HepG2 (cell line): ENCODE data around the gene F8. TPM values are rescaled to one million over a fixed set of nuclear protein-coding genes. Genes with fewer than 3 reads are reported as not detected.

ENCODE experiments used
- BCLAF1 ChIP-seq: fragments of 450-650 bp; IDR thresholded peaks from 2 replicates; pipeline ENCODE4 v1.6.1; 2017; ENCODE audit warnings: mild to moderate bottlenecking
- EHMT2 ChIP-seq: fragments of 200-600 bp; sonication (generic); IDR thresholded peaks from 2 replicates; pipeline ENCODE4 v1.7.0; 2017; ENCODE audit warnings: antibody characterized with exemption, low read depth, low read length, borderline replicate concordance
- GTF2F1 ChIP-seq: fragments of 150-350 bp; IDR thresholded peaks from 2 replicates; pipeline ENCODE4 v1.6.1; 2014; ENCODE audit warnings: low read length
- HIC2 ChIP-seq: sonication (generic); formaldehyde crosslinking; IDR thresholded peaks from 2 replicates; pipeline ENCODE4 v1.9.0; 2022; ENCODE audit warnings: low read depth, missing genetic modification reagents
- HNRNPLL ChIP-seq: fragments of 200-400 bp; formaldehyde crosslinking; IDR thresholded peaks from 2 replicates; pipeline ENCODE4 v1.6.1; 2017; ENCODE audit warnings: mild to moderate bottlenecking, low read depth, low read length; ENCODE audit not compliant: poor library complexity, severe bottlenecking
- KAT8 ChIP-seq: IDR thresholded peaks from 2 replicates; pipeline ENCODE4 v1.6.1; 2016; ENCODE audit warnings: missing genetic modification reagents, missing compliant biosample characterization
- MED1 ChIP-seq: sonication (generic); formaldehyde crosslinking; IDR thresholded peaks from 2 replicates; pipeline ENCODE4 v1.4.0; 2020; ENCODE audit warnings: missing genetic modification reagents
- MTA3 ChIP-seq: sonication (generic); formaldehyde crosslinking; IDR thresholded peaks from 2 replicates; pipeline ENCODE4 v1.4.0; 2020; ENCODE audit warnings: missing genetic modification reagents
- NFRKB ChIP-seq: fragments of 450-650 bp; IDR thresholded peaks from 2 replicates; pipeline ENCODE4 v1.6.1; 2017
- PBX2 ChIP-seq: IDR thresholded peaks from 2 replicates; pipeline ENCODE4 v1.6.1; 2016; ENCODE audit warnings: control low read depth
- RFX1 ChIP-seq: fragments of 450-650 bp; IDR thresholded peaks from 2 replicates; pipeline ENCODE4 v1.6.1; 2017
- SATB2 ChIP-seq: sonication (generic); formaldehyde crosslinking; IDR thresholded peaks from 2 replicates; pipeline ENCODE4 v1.5.0; 2020; ENCODE audit warnings: missing genetic modification reagents
- SOX6 ChIP-seq, 2 experiments: fragments of 450-650 bp in 1 of 2; sonication (generic) in 1 of 2; formaldehyde crosslinking in 1 of 2; IDR thresholded peaks; 2 replicates each; pipeline versions ENCODE4 v1.4.0 to v1.6.1; 2017 to 2020; ENCODE audit warnings: antibody characterized with exemption in 1 of 2, mild to moderate bottlenecking in 1 of 2, missing genetic modification reagents in 1 of 2
- SSRP1 ChIP-seq: IDR thresholded peaks from 2 replicates; pipeline ENCODE4 v1.6.1; 2016; ENCODE audit warnings: control low read depth
- TAF1 ChIP-seq: sonication (generic); formaldehyde crosslinking; IDR thresholded peaks from 2 replicates; pipeline ENCODE4 v1.4.0; 2020; ENCODE audit warnings: missing genetic modification reagents
- XRCC5 ChIP-seq: fragments of 200-400 bp; formaldehyde crosslinking; optimal IDR thresholded peaks from 2 replicates; pipeline ENCODE3; 2017; ENCODE audit warnings: mild to moderate bottlenecking, low read length
- ZBTB7A ChIP-seq: sonication (generic); formaldehyde crosslinking; IDR thresholded peaks from 2 replicates; pipeline ENCODE4 v1.8.0; 2022; ENCODE audit warnings: mild to moderate bottlenecking, missing genetic modification reagents
- ZNF136 ChIP-seq: sonication (generic); formaldehyde crosslinking; IDR thresholded peaks from 2 replicates; pipeline ENCODE4 v1.8.1; 2022; ENCODE audit warnings: low read depth, mild to moderate bottlenecking, moderate library complexity, missing genetic modification reagents
- ZNF709 ChIP-seq: sonication (generic); formaldehyde crosslinking; IDR thresholded peaks from 2 replicates; pipeline ENCODE4 v1.5.0; 2020; ENCODE audit warnings: mild to moderate bottlenecking, missing genetic modification reagents
- ZNF792 ChIP-seq: IDR thresholded peaks from 2 replicates; pipeline ENCODE4 v1.6.1; 2016
- polyA plus RNA-seq, 8 experiments: library from polyadenylated mRNA; depleted of rRNA in 3 of 8; stranded (reverse) in 7 of 8; unstranded in 1 of 8; fragments of >200 nt; fragmentation: Illumina TruSeq in 4 of 8; extraction: Trizol in 4 of 8; gene quantifications; 2 replicates each; pipeline versions ENCODE4 v1.2.1 to v1.2.3, GENCODE V29; 2011 to 2016; ENCODE audit warnings: low read depth in 4 of 8, missing spikeins in 1 of 8, mixed read lengths in 1 of 8; ENCODE audit not compliant: insufficient read depth in 1 of 8
- total RNA-seq, 5 experiments: library from RNA; depleted of rRNA; stranded (reverse); fragments of >200 nt; fragmentation: Illumina TruSeq; extraction: Trizol; gene quantifications; 2 replicates each; pipeline ENCODE4 v1.2.3, GENCODE V29; 2016; ENCODE audit warnings: low read depth in 1 of 5
- TF ChIP-seq, protein P1 (sequence below): sonication (generic); formaldehyde crosslinking; IDR thresholded peaks from 2 replicates; pipeline ENCODE4 v1.9.0; 2021; ENCODE audit warnings: missing genetic modification reagents, borderline replicate concordance
- TF ChIP-seq, protein P2 (sequence below): sonication (generic); formaldehyde crosslinking; IDR thresholded peaks from 2 replicates; pipeline ENCODE4 v1.4.0; 2020; ENCODE audit warnings: missing genetic modification reagents
- TF ChIP-seq, protein P3 (sequence below): sonication (generic); formaldehyde crosslinking; IDR thresholded peaks from 2 replicates; pipeline ENCODE4 v1.4.0; 2020; ENCODE audit warnings: missing genetic modification reagents

F8 gene
- total and polyA plus RNA-seq, 2 of the 13 experiments (the other 11 are each of a cell fraction or from before 2014, with no cell fraction given) = 0.29 to 0.61 TPM

DNA sequence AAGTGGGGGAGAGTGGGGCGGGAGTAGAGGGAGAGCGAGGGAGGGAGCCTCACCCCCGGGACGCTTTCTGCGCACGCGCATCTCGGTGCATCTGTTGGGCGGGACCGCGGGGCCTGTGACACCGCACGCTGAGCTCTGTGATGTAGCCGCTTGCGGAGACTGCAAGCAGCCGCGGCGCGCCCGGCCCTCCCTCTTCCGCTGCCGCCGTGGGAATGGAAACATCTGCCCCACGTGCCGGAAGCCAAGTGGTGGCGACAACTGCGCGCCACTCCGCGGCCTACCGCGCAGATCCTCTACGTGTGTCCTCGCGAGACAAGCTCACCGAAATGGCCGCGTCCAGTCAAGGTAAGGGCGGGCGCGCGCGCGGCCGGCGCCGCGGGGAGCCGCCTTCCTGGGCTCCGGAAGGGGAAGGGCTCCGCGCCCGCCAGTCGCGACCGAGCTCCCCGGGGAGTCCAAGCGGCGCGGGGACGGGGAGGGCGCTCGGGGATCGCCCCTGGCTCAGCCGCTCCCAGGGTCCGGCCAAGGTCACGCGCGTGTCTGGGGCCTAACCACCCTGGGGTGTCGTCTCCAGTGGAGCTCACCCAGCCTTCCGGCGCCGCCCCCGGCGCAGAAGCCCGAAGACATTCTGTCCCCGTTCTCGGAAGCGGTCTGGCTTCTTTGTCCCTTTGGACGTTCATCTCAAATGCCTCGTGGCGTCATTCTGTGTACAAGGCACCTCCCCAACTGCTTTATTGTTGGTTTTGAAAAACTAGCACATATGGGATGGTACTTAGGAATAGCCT lies 4.4 kb upstream of the F8 start, which contains the start of gene FUNDC2 (continued):
- TF ChIP-seq EHMT2 (no peak), HIC2 (no peak), TAF1 (CRISPR knock-in tag) (peak; percentile 64; the same call in 1 of the 2 replicates), PBX2 (CRISPR knock-in tag) (no peak), SOX6 (IDR thresholded peaks at IDR 0.05) (no peak), SOX6 (CRISPR knock-in tag; IDR thresholded peaks at IDR 0.05) (peak; percentile 10; the same call in 1 of the 2 replicates), BCLAF1 (no peak), KAT8 (CRISPR knock-in tag) (peak; percentile 29; the same call in 1 of the 2 replicates), ZNF136 (CRISPR knock-in tag) (no peak), HNRNPLL (peak; percentile 75), ZNF792 (CRISPR knock-in tag) (no peak), ZBTB7A (CRISPR knock-in tag) (no peak), ZNF709 (CRISPR knock-in tag) (peak; percentile 75; the same call in 1 of the 2 replicates), XRCC5 (peak; percentile 13), GTF2F1 (no peak), NFRKB (no peak), MED1 (CRISPR knock-in tag) (peak; percentile 48; the same call in 1 of the 2 replicates), MTA3 (CRISPR knock-in tag) (no peak), SSRP1 (no peak), SATB2 (CRISPR knock-in tag) (no peak), RFX1 (no peak)
- TF ChIP-seq, protein P1, sequence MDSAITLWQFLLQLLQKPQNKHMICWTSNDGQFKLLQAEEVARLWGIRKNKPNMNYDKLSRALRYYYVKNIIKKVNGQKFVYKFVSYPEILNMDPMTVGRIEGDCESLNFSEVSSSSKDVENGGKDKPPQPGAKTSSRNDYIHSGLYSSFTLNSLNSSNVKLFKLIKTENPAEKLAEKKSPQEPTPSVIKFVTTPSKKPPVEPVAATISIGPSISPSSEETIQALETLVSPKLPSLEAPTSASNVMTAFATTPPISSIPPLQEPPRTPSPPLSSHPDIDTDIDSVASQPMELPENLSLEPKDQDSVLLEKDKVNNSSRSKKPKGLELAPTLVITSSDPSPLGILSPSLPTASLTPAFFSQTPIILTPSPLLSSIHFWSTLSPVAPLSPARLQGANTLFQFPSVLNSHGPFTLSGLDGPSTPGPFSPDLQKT (CRISPR knock-in tag) = no peak
- TF ChIP-seq, protein P2, sequence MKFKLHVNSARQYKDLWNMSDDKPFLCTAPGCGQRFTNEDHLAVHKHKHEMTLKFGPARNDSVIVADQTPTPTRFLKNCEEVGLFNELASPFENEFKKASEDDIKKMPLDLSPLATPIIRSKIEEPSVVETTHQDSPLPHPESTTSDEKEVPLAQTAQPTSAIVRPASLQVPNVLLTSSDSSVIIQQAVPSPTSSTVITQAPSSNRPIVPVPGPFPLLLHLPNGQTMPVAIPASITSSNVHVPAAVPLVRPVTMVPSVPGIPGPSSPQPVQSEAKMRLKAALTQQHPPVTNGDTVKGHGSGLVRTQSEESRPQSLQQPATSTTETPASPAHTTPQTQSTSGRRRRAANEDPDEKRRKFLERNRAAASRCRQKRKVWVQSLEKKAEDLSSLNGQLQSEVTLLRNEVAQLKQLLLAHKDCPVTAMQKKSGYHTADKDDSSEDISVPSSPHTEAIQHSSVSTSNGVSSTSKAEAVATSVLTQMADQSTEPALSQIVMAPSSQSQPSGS (CRISPR knock-in tag) = peak; percentile 29; the same call in 1 of the 2 replicates
- TF ChIP-seq, protein P3, sequence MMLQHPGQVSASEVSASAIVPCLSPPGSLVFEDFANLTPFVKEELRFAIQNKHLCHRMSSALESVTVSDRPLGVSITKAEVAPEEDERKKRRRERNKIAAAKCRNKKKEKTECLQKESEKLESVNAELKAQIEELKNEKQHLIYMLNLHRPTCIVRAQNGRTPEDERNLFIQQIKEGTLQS = no peak
